HepG2 (cell line): ENCODE data around the gene PRDX2. TPM values are rescaled to one million over a fixed set of nuclear protein-coding genes. Genes with fewer than 3 reads are reported as not detected.
A peak's percentile ranks its signal among the peaks of the same experiment; 100 is the strongest.

Experiments used
- CC2D1A ChIP-seq: sonication (generic); formaldehyde crosslinking; IDR thresholded peaks from 2 replicates; pipeline ENCODE4 v1.8.1; 2023; ENCODE audit warnings: mild to moderate bottlenecking, missing genetic modification reagents
- MAFF ChIP-seq: IDR thresholded peaks from 2 replicates; pipeline ENCODE4 v1.6.1; 2011; ENCODE audit warnings: low read depth, low read length, improper control_type of control experiment
- MXI1 ChIP-seq: IDR thresholded peaks from 3 replicates; pipeline ENCODE4 v1.6.1; 2012; ENCODE audit warnings: low read depth, low read length, inconsistent platforms, borderline replicate concordance
- PLRG1 ChIP-seq: fragments of 450-650 bp; conservative IDR thresholded peaks from 2 replicates; pipeline ENCODE4 v1.6.1; 2016
- SALL1 ChIP-seq: sonication (generic); formaldehyde crosslinking; IDR thresholded peaks from 2 replicates; pipeline ENCODE4 v1.8.0; 2022; ENCODE audit warnings: mild to moderate bottlenecking, missing genetic modification reagents
- SOX13 ChIP-seq, 3 experiments: fragments of 450-650 bp in 1 of 3; sonication (generic) in 1 of 3; formaldehyde crosslinking in 1 of 3; IDR thresholded peaks in 2 of 3; conservative IDR thresholded peaks in 1 of 3; 2 replicates each; pipeline versions ENCODE4 v1.5.0 to v1.6.1; 2016 to 2020; ENCODE audit warnings: antibody characterized with exemption in 1 of 3, mild to moderate bottlenecking in 1 of 3, missing compliant biosample characterization in 1 of 3, missing genetic modification reagents in 1 of 3, moderate library complexity in 1 of 3
- TP53 ChIP-seq: sonication (generic); formaldehyde crosslinking; conservative IDR thresholded peaks from 2 replicates; pipeline ENCODE4 v1.4.0; 2020; ENCODE audit warnings: missing genetic modification reagents
- ZNF652 ChIP-seq: IDR thresholded peaks from 2 replicates; pipeline ENCODE4 v1.6.1; 2016; ENCODE audit warnings: low read depth, borderline replicate concordance
- ZNF781 ChIP-seq: sonication (generic); formaldehyde crosslinking; IDR thresholded peaks from 2 replicates; pipeline ENCODE4 v1.5.1; 2020; ENCODE audit warnings: borderline replicate concordance, mild to moderate bottlenecking, missing genetic modification reagents; ENCODE audit errors: not compliant biosample characterization
- polyA plus RNA-seq, 8 experiments: library from polyadenylated mRNA; depleted of rRNA in 3 of 8; stranded (reverse) in 7 of 8; unstranded in 1 of 8; fragments of >200 nt; fragmentation: Illumina TruSeq in 4 of 8; extraction: Trizol in 4 of 8; gene quantifications; 2 replicates each; pipeline versions ENCODE4 v1.2.1 to v1.2.3, GENCODE V29; 2011 to 2016; ENCODE audit warnings: low read depth in 4 of 8, missing spikeins in 1 of 8, mixed read lengths in 1 of 8; ENCODE audit not compliant: insufficient read depth in 1 of 8
- total RNA-seq, 5 experiments: library from RNA; depleted of rRNA; stranded (reverse); fragments of >200 nt; fragmentation: Illumina TruSeq; extraction: Trizol; gene quantifications; 2 replicates each; pipeline ENCODE4 v1.2.3, GENCODE V29; 2016; ENCODE audit warnings: low read depth in 1 of 5
- TF ChIP-seq, protein P1 (sequence below): IDR thresholded peaks from 2 replicates; pipeline ENCODE4 v1.6.1; 2016; ENCODE audit warnings: mild to moderate bottlenecking
- TF ChIP-seq, protein P2 (sequence below): sonication (generic); formaldehyde crosslinking; IDR thresholded peaks from 2 replicates; pipeline ENCODE4 v1.4.0; 2020; ENCODE audit warnings: missing genetic modification reagents, mild to moderate bottlenecking, borderline replicate concordance
- TF ChIP-seq, protein P3 (sequence below): sonication (generic); formaldehyde crosslinking; IDR thresholded peaks from 2 replicates; pipeline ENCODE4 v1.4.0; 2020; ENCODE audit warnings: mild to moderate bottlenecking, missing genetic modification reagents
- TF ChIP-seq, protein P4 (sequence below), 2 experiments: sonication (generic) in 1 of 2; formaldehyde crosslinking in 1 of 2; IDR thresholded peaks; 2 replicates each; pipeline versions ENCODE4 v1.6.1 to v1.9.0; 2014 to 2022; ENCODE audit warnings: antibody characterized with exemption in 1 of 2, borderline replicate concordance in 1 of 2, inconsistent platforms in 1 of 2, low read depth in 1 of 2, missing genetic modification reagents in 1 of 2

The PRDX2 gene
- total and polyA plus RNA-seq, 2 of the 13 experiments (the other 11 are each of a cell fraction or from before 2014, with no cell fraction given), result 218 to 381 TPM

DNA sequence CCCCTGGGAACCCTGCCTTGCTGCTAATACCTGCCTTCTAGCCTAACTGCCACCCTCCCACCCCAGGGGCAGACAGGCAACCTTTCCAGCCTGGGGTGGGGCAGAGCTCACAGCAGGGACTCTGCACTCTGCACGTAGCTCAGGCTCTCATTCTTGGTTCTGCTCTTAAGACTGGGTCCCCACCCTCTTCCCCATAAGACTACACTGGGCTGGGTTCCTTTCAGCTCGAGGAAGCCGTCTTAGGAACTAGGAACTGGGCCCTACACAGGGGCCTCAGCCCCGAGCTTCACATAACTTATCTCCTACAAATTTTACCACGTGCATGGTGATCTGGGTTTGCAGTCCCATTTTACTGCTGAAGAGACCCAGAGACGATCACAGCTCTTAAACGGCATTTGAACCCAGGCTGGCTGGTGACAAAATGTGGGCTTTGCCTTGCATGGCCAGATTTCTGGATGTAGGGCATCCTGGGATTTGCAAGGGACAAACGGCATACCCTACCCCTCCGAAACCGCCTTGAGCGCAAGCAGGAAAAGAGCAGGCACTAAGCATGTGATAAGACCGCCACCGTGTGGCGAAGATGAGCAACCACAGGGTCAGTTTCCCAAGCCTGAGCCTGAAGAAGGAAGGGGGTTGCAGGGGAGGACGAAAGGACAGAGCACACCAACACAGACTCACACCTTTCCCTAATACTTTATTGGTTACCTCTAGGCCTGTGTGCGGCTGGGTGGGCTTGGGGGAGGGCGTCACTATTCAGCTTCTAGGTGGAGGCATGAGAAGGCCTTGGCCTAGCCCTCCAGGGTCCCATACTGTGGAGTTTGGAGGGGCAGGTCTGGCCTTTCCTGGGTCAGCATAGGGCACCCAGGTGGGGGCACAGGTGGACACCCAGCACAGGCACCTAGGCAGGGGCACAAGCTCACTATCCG is 5.2 kb downstream of the PRDX2 start (continued):
- TF ChIP-seq, protein P1, sequence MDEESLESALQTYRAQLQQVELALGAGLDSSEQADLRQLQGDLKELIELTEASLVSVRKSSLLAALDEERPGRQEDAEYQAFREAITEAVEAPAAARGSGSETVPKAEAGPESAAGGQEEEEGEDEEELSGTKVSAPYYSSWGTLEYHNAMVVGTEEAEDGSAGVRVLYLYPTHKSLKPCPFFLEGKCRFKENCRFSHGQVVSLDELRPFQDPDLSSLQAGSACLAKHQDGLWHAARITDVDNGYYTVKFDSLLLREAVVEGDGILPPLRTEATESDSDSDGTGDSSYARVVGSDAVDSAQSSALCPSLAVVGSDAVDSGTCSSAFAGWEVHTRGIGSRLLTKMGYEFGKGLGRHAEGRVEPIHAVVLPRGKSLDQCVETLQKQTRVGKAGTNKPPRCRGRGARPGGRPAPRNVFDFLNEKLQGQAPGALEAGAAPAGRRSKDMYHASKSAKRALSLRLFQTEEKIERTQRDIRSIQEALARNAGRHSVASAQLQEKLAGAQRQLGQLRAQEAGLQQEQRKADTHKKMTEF, result 0 out of 2 replicates have a peak, but pooled peaks have one; percentile 45
- TF ChIP-seq, protein P2, sequence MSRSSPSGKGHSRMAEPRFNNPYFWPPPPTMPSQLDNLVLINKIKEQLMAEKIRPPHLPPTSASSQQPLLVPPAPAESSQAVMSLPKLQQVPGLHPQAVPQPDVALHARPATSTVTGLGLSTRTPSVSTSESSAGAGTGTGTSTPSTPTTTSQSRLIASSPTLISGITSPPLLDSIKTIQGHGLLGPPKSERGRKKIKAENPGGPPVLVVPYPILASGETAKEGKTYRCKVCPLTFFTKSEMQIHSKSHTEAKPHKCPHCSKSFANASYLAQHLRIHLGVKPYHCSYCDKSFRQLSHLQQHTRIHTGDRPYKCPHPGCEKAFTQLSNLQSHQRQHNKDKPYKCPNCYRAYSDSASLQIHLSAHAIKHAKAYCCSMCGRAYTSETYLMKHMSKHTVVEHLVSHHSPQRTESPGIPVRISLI (CRISPR knock-in tag), result no peak
- TF ChIP-seq SOX13 (IDR thresholded peaks at IDR 0.05) (no peak), SOX13 (CRISPR knock-in tag; conservative IDR thresholded peaks at IDR 0.05 in 1 of 2, IDR thresholded peaks at IDR 0.05 in 1 of 2) (no peak), SALL1 (0 out of 2 replicates have a peak, but pooled peaks have one; percentile 11), ZNF652 (no peak), PLRG1 (no peak), CC2D1A (no peak), MAFF (no peak), ZNF781 (CRISPR knock-in tag) (peak; percentile 34), TP53 (no peak), MXI1 (no peak; the same call in 2 of the 3 replicates)
- TF ChIP-seq, protein P3, sequence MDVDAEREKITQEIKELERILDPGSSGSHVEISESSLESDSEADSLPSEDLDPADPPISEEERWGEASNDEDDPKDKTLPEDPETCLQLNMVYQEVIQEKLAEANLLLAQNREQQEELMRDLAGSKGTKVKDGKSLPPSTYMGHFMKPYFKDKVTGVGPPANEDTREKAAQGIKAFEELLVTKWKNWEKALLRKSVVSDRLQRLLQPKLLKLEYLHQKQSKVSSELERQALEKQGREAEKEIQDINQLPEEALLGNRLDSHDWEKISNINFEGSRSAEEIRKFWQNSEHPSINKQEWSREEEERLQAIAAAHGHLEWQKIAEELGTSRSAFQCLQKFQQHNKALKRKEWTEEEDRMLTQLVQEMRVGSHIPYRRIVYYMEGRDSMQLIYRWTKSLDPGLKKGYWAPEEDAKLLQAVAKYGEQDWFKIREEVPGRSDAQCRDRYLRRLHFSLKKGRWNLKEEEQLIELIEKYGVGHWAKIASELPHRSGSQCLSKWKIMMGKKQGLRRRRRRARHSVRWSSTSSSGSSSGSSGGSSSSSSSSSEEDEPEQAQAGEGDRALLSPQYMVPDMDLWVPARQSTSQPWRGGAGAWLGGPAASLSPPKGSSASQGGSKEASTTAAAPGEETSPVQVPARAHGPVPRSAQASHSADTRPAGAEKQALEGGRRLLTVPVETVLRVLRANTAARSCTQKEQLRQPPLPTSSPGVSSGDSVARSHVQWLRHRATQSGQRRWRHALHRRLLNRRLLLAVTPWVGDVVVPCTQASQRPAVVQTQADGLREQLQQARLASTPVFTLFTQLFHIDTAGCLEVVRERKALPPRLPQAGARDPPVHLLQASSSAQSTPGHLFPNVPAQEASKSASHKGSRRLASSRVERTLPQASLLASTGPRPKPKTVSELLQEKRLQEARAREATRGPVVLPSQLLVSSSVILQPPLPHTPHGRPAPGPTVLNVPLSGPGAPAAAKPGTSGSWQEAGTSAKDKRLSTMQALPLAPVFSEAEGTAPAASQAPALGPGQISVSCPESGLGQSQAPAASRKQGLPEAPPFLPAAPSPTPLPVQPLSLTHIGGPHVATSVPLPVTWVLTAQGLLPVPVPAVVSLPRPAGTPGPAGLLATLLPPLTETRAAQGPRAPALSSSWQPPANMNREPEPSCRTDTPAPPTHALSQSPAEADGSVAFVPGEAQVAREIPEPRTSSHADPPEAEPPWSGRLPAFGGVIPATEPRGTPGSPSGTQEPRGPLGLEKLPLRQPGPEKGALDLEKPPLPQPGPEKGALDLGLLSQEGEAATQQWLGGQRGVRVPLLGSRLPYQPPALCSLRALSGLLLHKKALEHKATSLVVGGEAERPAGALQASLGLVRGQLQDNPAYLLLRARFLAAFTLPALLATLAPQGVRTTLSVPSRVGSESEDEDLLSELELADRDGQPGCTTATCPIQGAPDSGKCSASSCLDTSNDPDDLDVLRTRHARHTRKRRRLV (CRISPR knock-in tag), result no peak
- TF ChIP-seq, protein P4, sequence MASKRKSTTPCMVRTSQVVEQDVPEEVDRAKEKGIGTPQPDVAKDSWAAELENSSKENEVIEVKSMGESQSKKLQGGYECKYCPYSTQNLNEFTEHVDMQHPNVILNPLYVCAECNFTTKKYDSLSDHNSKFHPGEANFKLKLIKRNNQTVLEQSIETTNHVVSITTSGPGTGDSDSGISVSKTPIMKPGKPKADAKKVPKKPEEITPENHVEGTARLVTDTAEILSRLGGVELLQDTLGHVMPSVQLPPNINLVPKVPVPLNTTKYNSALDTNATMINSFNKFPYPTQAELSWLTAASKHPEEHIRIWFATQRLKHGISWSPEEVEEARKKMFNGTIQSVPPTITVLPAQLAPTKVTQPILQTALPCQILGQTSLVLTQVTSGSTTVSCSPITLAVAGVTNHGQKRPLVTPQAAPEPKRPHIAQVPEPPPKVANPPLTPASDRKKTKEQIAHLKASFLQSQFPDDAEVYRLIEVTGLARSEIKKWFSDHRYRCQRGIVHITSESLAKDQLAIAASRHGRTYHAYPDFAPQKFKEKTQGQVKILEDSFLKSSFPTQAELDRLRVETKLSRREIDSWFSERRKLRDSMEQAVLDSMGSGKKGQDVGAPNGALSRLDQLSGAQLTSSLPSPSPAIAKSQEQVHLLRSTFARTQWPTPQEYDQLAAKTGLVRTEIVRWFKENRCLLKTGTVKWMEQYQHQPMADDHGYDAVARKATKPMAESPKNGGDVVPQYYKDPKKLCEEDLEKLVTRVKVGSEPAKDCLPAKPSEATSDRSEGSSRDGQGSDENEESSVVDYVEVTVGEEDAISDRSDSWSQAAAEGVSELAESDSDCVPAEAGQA (IDR thresholded peaks at IDR 0.05; ENCODE audit: low read depth), result no peak; the same call in 1 of the 2 replicates
- TF ChIP-seq, protein P4 (CRISPR knock-in tag; IDR thresholded peaks at IDR 0.05; ENCODE audit: borderline replicate concordance), result no peak
